ENCODE data around the gene RTP5. TPM values are rescaled to one million over a fixed set of nuclear protein-coding genes. Genes with fewer than 3 reads are reported as not detected.

The RTP5 gene
- total RNA-seq, 1 experiment from 2014 or later, result not detected

GRCh38 chr2:241912021-241912555, 42.6 kb downstream of the RTP5 start:
- Histone ChIP-seq H4K8ac (replicated peaks; ENCODE audit: insufficient read length, low read depth, low read length) (no peak overlapping the region), H3K9ac (ENCODE audit: extremely low read depth, insufficient read length, low read length) (no peak overlapping the region), H3K56ac (ENCODE audit: insufficient read length, low read depth, low read length) (no peak overlapping the region), H3K27ac (ENCODE audit: insufficient read length, low read depth, low read length) (no peak overlapping the region), H3K14ac (ENCODE audit: insufficient read depth, low read length) (no peak overlapping the region), H2BK120ac (ENCODE audit: low read depth, low read length, poor library complexity, severe bottlenecking) (no peak overlapping the region), H3K4me1 (ENCODE audit: insufficient read depth, low read length) (peaks cover 3% of the 10 kb centered on the region; the same call in 1 of the 2 replicates), H3K23ac (ENCODE audit: insufficient read length, low read depth, low read length) (no peak overlapping the region), H3T11ph (ENCODE audit: low read length) (no peak overlapping the region), H2AK5ac (ENCODE audit: insufficient read length, low read length) (no peak overlapping the region), H4K91ac (ENCODE audit: insufficient read length, low read depth, low read length) (no peak overlapping the region), H3K79me1 (ENCODE audit: insufficient read depth, low read depth, low read length, poor library complexity, severe bottlenecking) (no peaks in the 10 kb centered on the region), H4K20me1 (ENCODE audit: control insufficient read depth, insufficient read depth, insufficient read length) (no peaks in the 10 kb centered on the region), H2BK20ac (ENCODE audit: low read depth, low read length, poor library complexity, severe bottlenecking) (no peak overlapping the region), H3K9me3 (ENCODE audit: control insufficient read depth, low read depth, low read length) (no peaks in the 10 kb centered on the region), H2BK12ac (ENCODE audit: insufficient read length, low read depth, low read length) (no peak overlapping the region), H3K23me2 (ENCODE audit: insufficient read length, low read depth, low read length, poor library complexity, severe bottlenecking) (no peaks in the 10 kb centered on the region), H3K79me2 (ENCODE audit: insufficient read depth, low read length) (no peaks in the 10 kb centered on the region), H2AFZ (ENCODE audit: low read length) (no peak overlapping the region), H3K18ac (ENCODE audit: insufficient read length, low read depth, low read length) (no peak overlapping the region), H3K27me3 (ENCODE audit: insufficient read depth, low read length) (no peaks in the 10 kb centered on the region), H2BK5ac (ENCODE audit: insufficient read length, low read length) (no peak overlapping the region), H2BK15ac (ENCODE audit: low read depth, low read length) (no peak overlapping the region), H4K5ac (ENCODE audit: insufficient read length, low read depth, low read length) (no peak overlapping the region), H3K4me2 (ENCODE audit: insufficient read depth, insufficient read length, low read length) (no peak overlapping the region), H3K4ac (ENCODE audit: low read depth, low read length) (no peak overlapping the region)
- Mint-ChIP-seq H3K36me3 (ENCODE audit: insufficient read depth in 1 of 3, low read depth in 3 of 3) (peaks cover 2 to 8% (median 3%) of the 10 kb centered on the region in 3 experiments; a peak in 4 of 7 replicates), H3K9me3 (peaks cover 0 to 2% of the 10 kb centered on the region in 2 experiments; a peak in 3 of 5 replicates), H3K4me1 (peaks cover 21 to 23% of the 10 kb centered on the region in 2 experiments), H3K27ac (no peak overlapping the region), H3K4me3 (no peak overlapping the region), H3K27me3 (ENCODE audit: low read depth) (no peaks in the 10 kb centered on the region; the same call in 1 of the 2 replicates)
- no CpG with 5 or more reads among the region's 17 CpGs for WGBS (ENCODE audit: extremely low coverage, insufficient read length, low lambda C conversion rate)
- DNase-seq, result no peak
- TF ChIP-seq, protein P1, sequence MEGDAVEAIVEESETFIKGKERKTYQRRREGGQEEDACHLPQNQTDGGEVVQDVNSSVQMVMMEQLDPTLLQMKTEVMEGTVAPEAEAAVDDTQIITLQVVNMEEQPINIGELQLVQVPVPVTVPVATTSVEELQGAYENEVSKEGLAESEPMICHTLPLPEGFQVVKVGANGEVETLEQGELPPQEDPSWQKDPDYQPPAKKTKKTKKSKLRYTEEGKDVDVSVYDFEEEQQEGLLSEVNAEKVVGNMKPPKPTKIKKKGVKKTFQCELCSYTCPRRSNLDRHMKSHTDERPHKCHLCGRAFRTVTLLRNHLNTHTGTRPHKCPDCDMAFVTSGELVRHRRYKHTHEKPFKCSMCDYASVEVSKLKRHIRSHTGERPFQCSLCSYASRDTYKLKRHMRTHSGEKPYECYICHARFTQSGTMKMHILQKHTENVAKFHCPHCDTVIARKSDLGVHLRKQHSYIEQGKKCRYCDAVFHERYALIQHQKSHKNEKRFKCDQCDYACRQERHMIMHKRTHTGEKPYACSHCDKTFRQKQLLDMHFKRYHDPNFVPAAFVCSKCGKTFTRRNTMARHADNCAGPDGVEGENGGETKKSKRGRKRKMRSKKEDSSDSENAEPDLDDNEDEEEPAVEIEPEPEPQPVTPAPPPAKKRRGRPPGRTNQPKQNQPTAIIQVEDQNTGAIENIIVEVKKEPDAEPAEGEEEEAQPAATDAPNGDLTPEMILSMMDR (conservative IDR thresholded peaks at IDR 0.05), result no peak

Data from H9 (cell line).